ENCODE measurements around the gene ABCC6. TPM values are rescaled to one million over a fixed set of nuclear protein-coding genes. Genes with fewer than 3 reads are reported as not detected.
"Not testable (repeated sequence)": the region's sequence is repeated elsewhere in the genome, so short reads cannot be mapped to it uniquely, and the experiment has no call there.

ABCC6 gene
- total and polyA plus RNA-seq, 10 of the 15 experiments (the other 5 are each of a cell fraction or from before 2014, with no cell fraction given): 0.05 to 0.13 (median 0.06) TPM; not detected in 5

DNA sequence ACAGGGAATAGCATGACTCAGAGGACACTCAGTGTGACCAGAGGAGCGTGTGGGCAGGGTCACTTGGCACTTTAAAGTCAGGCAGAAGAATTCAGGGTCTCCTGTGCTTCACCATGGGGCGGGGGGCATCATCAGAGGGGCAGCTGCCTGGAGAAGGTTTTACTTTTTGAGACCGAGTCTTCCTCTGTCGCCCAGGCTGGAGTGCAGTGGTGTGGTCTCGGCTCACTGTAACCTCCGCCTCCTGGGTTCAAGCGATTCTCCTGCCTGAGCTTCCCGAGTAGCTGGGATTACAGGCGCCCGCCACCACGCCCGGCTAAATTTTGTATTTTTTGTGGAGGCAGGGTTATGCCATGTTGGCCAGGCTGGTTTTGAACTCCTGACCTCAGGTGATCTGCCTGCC, 32.3 kb downstream of the ABCC6 start:
- BruUV-seq (replicated peaks); H3K4me1 ChIP-seq (ENCODE audit: control insufficient read depth, insufficient read depth, low read length); in situ Hi-C loops (cut with MboI); H3K27ac ChIP-seq (ENCODE audit: control insufficient read depth, insufficient read depth); RAD21 ChIA-PET (ENCODE audit: unreplicated experiment); H3K9me3 ChIP-seq (replicated peaks; ENCODE audit: control insufficient read depth, insufficient read depth, low read length); H3K27me3 ChIP-seq (replicated peaks in 1 of 2; ENCODE audit: control insufficient read depth in 2 of 2, insufficient read depth in 2 of 2, low read length in 1 of 2); H4K20me1 ChIP-seq (ENCODE audit: control insufficient read depth, insufficient read depth); CTCF ChIA-PET; H2AFZ ChIP-seq (ENCODE audit: control insufficient read depth, low read depth, low read length); H3K9ac ChIP-seq (ENCODE audit: control insufficient read depth, insufficient read depth, low read length); ATAC-seq; H3K79me2 ChIP-seq (ENCODE audit: control insufficient read depth, insufficient read depth, low read length); H3K36me3 ChIP-seq (ENCODE audit: control insufficient read depth in 2 of 2, insufficient read depth in 2 of 2, low read length in 1 of 2); H3K4me3 ChIP-seq; FAIRE-seq; H3K4me2 ChIP-seq (ENCODE audit: control insufficient read depth, insufficient read depth); POLR2A ChIA-PET; DNase-seq (ENCODE audit: low read depth, low spot score); SMC1A ChIA-PET (ENCODE audit: uncharacterized antibody, unreplicated experiment): not testable (repeated sequence)
- 55% methylated on average over 10 of the region's 12 CpGs for WGBS (ENCODE audit: insufficient coverage, insufficient replicate concordance, low lambda C conversion rate, missing lambda C conversion rate)
- intact Hi-C loops (cut with micrococcal nuclease; ENCODE audit: unreplicated experiment): loop anchor here (10.0 kb wide), 1 partner anchor 426 kb away; no protein-coding TSS in a partner anchor

DNA sequence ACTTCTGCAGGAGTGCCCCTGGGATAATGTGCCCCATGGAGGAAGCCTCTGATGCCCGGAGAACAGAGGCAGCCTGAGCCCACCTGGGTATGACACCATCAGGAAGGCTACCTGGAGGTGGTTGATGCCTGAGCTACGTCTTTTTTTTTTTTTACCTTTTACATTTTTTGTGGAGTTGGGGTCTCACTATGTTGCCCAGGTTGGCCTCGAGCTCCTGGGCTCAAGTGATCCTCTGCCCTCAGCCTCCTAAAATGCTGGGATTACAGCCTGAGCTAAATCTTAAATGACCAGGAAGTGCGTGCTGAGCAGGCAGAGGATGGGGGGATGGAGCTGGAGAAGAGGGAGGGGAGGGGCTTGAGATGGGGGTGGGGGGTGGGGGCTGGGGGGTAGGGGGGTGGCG, 32.7 kb downstream of the ABCC6 start:
- intact Hi-C loops (cut with micrococcal nuclease; ENCODE audit: unreplicated experiment): loop anchor here (10.0 kb wide), 1 partner anchor 426 kb away; no protein-coding TSS in a partner anchor
- no peak overlapping the region for H3K27ac ChIP-seq (ENCODE audit: control insufficient read depth, insufficient read depth)
- H3K27me3 ChIP-seq (replicated peaks in 1 of 2; ENCODE audit: control insufficient read depth in 2 of 2, insufficient read depth in 2 of 2, low read length in 1 of 2): no peaks in the 10 kb centered on the region; a peak in 1 of 4 replicates
- ChIA-PET SMC1A (ENCODE audit: uncharacterized antibody, unreplicated experiment) (interaction anchor here (0.6 kb wide), 1 partner anchor 403 kb away, joined by 3 read pairs; no protein-coding TSS in a partner anchor), RAD21 (ENCODE audit: unreplicated experiment) (no interaction called here), POLR2A (no interaction called here), CTCF (no interaction called here)
- H2AFZ ChIP-seq (ENCODE audit: control insufficient read depth, low read depth, low read length): no peak overlapping the region
- no peak for FAIRE-seq
- H3K4me3 ChIP-seq: no peak overlapping the region
- H4K20me1 ChIP-seq (ENCODE audit: control insufficient read depth, insufficient read depth): no peaks in the 10 kb centered on the region
- no peak overlapping the region for H3K4me2 ChIP-seq (ENCODE audit: control insufficient read depth, insufficient read depth)
- H3K36me3 ChIP-seq (ENCODE audit: control insufficient read depth in 2 of 2, insufficient read depth in 2 of 2, low read length in 1 of 2): no peaks in the 10 kb centered on the region
- BruUV-seq (replicated peaks): no TSS peak
- H3K4me1 ChIP-seq (ENCODE audit: control insufficient read depth, insufficient read depth, low read length): no peaks in the 10 kb centered on the region
- WGBS (ENCODE audit: insufficient coverage, insufficient replicate concordance, low lambda C conversion rate, missing lambda C conversion rate): 14% methylated on average over 4 of the region's 5 CpGs
- in situ Hi-C loops (cut with MboI): no loop called here
- ATAC-seq: no peak
- no peaks in the 10 kb centered on the region for H3K79me2 ChIP-seq (ENCODE audit: control insufficient read depth, insufficient read depth, low read length)
- no peak overlapping the region for H3K9ac ChIP-seq (ENCODE audit: control insufficient read depth, insufficient read depth, low read length)
- no peak for DNase-seq (ENCODE audit: low read depth, low spot score)
- H3K9me3 ChIP-seq (replicated peaks; ENCODE audit: control insufficient read depth, insufficient read depth, low read length): no peaks in the 10 kb centered on the region
- TF ChIP-seq, protein P1, sequence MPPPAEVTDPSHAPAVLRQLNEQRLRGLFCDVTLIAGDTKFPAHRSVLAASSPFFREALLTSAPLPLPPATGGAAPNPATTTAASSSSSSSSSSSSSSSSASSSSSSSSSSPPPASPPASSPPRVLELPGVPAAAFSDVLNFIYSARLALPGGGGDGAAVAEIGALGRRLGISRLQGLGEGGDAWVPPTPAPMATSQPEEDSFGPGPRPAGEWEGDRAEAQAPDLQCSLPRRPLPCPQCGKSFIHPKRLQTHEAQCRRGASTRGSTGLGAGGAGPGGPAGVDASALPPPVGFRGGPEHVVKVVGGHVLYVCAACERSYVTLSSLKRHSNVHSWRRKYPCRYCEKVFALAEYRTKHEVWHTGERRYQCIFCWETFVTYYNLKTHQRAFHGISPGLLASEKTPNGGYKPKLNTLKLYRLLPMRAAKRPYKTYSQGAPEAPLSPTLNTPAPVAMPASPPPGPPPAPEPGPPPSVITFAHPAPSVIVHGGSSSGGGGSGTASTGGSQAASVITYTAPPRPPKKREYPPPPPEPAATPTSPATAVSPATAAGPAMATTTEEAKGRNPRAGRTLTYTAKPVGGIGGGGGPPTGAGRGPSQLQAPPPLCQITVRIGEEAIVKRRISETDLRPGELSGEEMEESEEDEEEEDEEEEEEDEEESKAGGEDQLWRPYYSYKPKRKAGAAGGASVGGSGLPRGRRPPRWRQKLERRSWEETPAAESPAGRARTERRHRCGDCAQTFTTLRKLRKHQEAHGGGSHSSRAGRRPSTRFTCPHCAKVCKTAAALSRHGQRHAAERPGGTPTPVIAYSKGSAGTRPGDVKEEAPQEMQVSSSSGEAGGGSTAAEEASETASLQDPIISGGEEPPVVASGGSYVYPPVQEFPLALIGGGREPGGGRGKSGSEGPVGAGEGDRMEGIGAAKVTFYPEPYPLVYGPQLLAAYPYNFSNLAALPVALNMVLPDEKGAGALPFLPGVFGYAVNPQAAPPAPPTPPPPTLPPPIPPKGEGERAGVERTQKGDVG (CRISPR knock-in tag; IDR thresholded peaks at IDR 0.05): no peak
- TF ChIP-seq BRCA1 (IDR thresholded peaks at IDR 0.05; ENCODE audit: low read depth, low read length) (no peak), ZZZ3 (IDR thresholded peaks at IDR 0.05; ENCODE audit: control insufficient read depth, insufficient read length, low read depth) (no peak), LARP7 (IDR thresholded peaks at IDR 0.05) (no peak), PML (IDR thresholded peaks at IDR 0.05; ENCODE audit: low read length) (no peak), RAD21 (IDR thresholded peaks at IDR 0.05; ENCODE audit: insufficient read depth, low read depth, low read length) (no peak), TCF3 (IDR thresholded peaks at IDR 0.05; ENCODE audit: borderline replicate concordance, insufficient read depth, low read depth, low read length) (no peak), SUZ12 (IDR thresholded peaks at IDR 0.05; ENCODE audit: unreplicated experiment) (no peak), MXI1 (IDR thresholded peaks at IDR 0.05; ENCODE audit: low read depth, low read length) (no peak)
- TF ChIP-seq, protein P2, sequence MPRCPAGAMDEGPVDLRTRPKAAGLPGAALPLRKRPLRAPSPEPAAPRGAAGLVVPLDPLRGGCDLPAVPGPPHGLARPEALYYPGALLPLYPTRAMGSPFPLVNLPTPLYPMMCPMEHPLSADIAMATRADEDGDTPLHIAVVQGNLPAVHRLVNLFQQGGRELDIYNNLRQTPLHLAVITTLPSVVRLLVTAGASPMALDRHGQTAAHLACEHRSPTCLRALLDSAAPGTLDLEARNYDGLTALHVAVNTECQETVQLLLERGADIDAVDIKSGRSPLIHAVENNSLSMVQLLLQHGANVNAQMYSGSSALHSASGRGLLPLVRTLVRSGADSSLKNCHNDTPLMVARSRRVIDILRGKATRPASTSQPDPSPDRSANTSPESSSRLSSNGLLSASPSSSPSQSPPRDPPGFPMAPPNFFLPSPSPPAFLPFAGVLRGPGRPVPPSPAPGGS (IDR thresholded peaks at IDR 0.05; ENCODE audit: borderline replicate concordance, insufficient read depth, low read depth, low read length, poor library complexity, severe bottlenecking): no peak
- TF ChIP-seq, protein P3, sequence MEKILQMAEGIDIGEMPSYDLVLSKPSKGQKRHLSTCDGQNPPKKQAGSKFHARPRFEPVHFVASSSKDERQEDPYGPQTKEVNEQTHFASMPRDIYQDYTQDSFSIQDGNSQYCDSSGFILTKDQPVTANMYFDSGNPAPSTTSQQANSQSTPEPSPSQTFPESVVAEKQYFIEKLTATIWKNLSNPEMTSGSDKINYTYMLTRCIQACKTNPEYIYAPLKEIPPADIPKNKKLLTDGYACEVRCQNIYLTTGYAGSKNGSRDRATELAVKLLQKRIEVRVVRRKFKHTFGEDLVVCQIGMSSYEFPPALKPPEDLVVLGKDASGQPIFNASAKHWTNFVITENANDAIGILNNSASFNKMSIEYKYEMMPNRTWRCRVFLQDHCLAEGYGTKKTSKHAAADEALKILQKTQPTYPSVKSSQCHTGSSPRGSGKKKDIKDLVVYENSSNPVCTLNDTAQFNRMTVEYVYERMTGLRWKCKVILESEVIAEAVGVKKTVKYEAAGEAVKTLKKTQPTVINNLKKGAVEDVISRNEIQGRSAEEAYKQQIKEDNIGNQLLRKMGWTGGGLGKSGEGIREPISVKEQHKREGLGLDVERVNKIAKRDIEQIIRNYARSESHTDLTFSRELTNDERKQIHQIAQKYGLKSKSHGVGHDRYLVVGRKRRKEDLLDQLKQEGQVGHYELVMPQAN (conservative IDR thresholded peaks at IDR 0.05): no peak

Measured in GM12878 (cell line).